Measurements from ENCODE around the gene NELL1. TPM values are rescaled to one million over a fixed set of nuclear protein-coding genes. Genes with fewer than 3 reads are reported as not detected.

NELL1 gene
- total and polyA plus RNA-seq, 2 donors (not counting 1 experiment from before 2014, with no cell fraction given) = not detected

GRCh38 chr11:21405422-21405821 is 736.0 kb downstream of the NELL1 start:
- H4K20me1 ChIP-seq (ENCODE audit: control insufficient read depth, extremely low read depth, insufficient read depth, low read length) = no peaks in the 10 kb centered on the region
- no peak for DNase-seq (ENCODE audit: low read depth in 2 of 2)

GRCh38 chr11:21410513-21410912 is 741.1 kb downstream of the NELL1 start:
- no peaks in the 10 kb centered on the region for H3K36me3 ChIP-seq (ENCODE audit: control insufficient read depth, insufficient read depth, low read length)
- H3K27me3 ChIP-seq (ENCODE audit: control insufficient read depth, insufficient read depth, low read length) = no peaks in the 10 kb centered on the region
- no peak overlapping the region for H3K4me3 ChIP-seq (replicated peaks in 1 of 4; ENCODE audit: control extremely low read depth in 1 of 4, insufficient read depth in 1 of 4, low read depth in 3 of 4, low read length in 4 of 4)
- no peaks in the 10 kb centered on the region for H4K20me1 ChIP-seq (ENCODE audit: control insufficient read depth, extremely low read depth, insufficient read depth, low read length)
- no peaks in the 10 kb centered on the region for H3K4me1 ChIP-seq (ENCODE audit: control insufficient read depth, extremely low read depth, insufficient read depth, low read length)
- TF ChIP-seq CTCF (conservative IDR thresholded peaks at IDR 0.05 in 1 of 2, IDR thresholded peaks at IDR 0.05 in 1 of 2; ENCODE audit: low read depth in 1 of 2, low read length in 2 of 2) = no peak
- no peak for TF ChIP-seq EZH2 (IDR thresholded peaks at IDR 0.05; ENCODE audit: low read length, missing control alignments)
- H3K9ac ChIP-seq (ENCODE audit: insufficient read depth, low read length) = no peak overlapping the region
- H3K9me3 ChIP-seq (ENCODE audit: control insufficient read depth, insufficient read depth, low read depth, low read length) = no peaks in the 10 kb centered on the region
- H3K27ac ChIP-seq (ENCODE audit: insufficient read depth, low read length) = no peak overlapping the region
- no peak overlapping the region for H3K4me2 ChIP-seq (ENCODE audit: extremely low read depth, insufficient read depth, low read length)
- H3K79me2 ChIP-seq (ENCODE audit: control insufficient read depth, insufficient read depth, low read length) = no peaks in the 10 kb centered on the region
- no peak overlapping the region for H2AFZ ChIP-seq (ENCODE audit: low read length)
- DNase-seq (ENCODE audit: low read depth in 2 of 2) = no peak

More at GRCh38 chr11:21405422-21405821, 736.0 kb downstream of the NELL1 start:
- no peak overlapping the region for H3K4me2 ChIP-seq (ENCODE audit: extremely low read depth, insufficient read depth, low read length)
- H3K27ac ChIP-seq (ENCODE audit: insufficient read depth, low read length) = no peak overlapping the region
- H3K27me3 ChIP-seq (ENCODE audit: control insufficient read depth, insufficient read depth, low read length) = no peaks in the 10 kb centered on the region
- no peaks in the 10 kb centered on the region for H3K79me2 ChIP-seq (ENCODE audit: control insufficient read depth, insufficient read depth, low read length)
- H2AFZ ChIP-seq (ENCODE audit: low read length) = no peak overlapping the region
- H3K9ac ChIP-seq (ENCODE audit: insufficient read depth, low read length) = no peak overlapping the region
- no peaks in the 10 kb centered on the region for H3K4me1 ChIP-seq (ENCODE audit: control insufficient read depth, extremely low read depth, insufficient read depth, low read length)
- H3K9me3 ChIP-seq (ENCODE audit: control insufficient read depth, insufficient read depth, low read depth, low read length) = no peaks in the 10 kb centered on the region
- no peak for TF ChIP-seq EZH2 (IDR thresholded peaks at IDR 0.05; ENCODE audit: low read length, missing control alignments)
- TF ChIP-seq CTCF (conservative IDR thresholded peaks at IDR 0.05 in 1 of 2, IDR thresholded peaks at IDR 0.05 in 1 of 2; ENCODE audit: low read depth in 1 of 2, low read length in 2 of 2) = no peak
- H3K36me3 ChIP-seq (ENCODE audit: control insufficient read depth, insufficient read depth, low read length) = no peaks in the 10 kb centered on the region
- H3K4me3 ChIP-seq (replicated peaks in 1 of 4; ENCODE audit: control extremely low read depth in 1 of 4, insufficient read depth in 1 of 4, low read depth in 3 of 4, low read length in 4 of 4) = no peak overlapping the region

GRCh38 chr11:21411104-21411503 is 741.7 kb downstream of the NELL1 start:
- Histone ChIP-seq H3K27me3 (ENCODE audit: control insufficient read depth, insufficient read depth, low read length) (no peaks in the 10 kb centered on the region), H2AFZ (ENCODE audit: low read length) (no peak overlapping the region), H4K20me1 (ENCODE audit: control insufficient read depth, extremely low read depth, insufficient read depth, low read length) (no peaks in the 10 kb centered on the region), H3K4me1 (ENCODE audit: control insufficient read depth, extremely low read depth, insufficient read depth, low read length) (no peaks in the 10 kb centered on the region), H3K9me3 (ENCODE audit: control insufficient read depth, insufficient read depth, low read depth, low read length) (no peaks in the 10 kb centered on the region), H3K9ac (ENCODE audit: insufficient read depth, low read length) (no peak overlapping the region), H3K4me2 (ENCODE audit: extremely low read depth, insufficient read depth, low read length) (no peak overlapping the region), H3K4me3 (replicated peaks in 1 of 4; ENCODE audit: control extremely low read depth in 1 of 4, insufficient read depth in 1 of 4, low read depth in 3 of 4, low read length in 4 of 4) (no peak overlapping the region), H3K79me2 (ENCODE audit: control insufficient read depth, insufficient read depth, low read length) (no peaks in the 10 kb centered on the region), H3K27ac (ENCODE audit: insufficient read depth, low read length) (no peak overlapping the region), H3K36me3 (ENCODE audit: control insufficient read depth, insufficient read depth, low read length) (no peaks in the 10 kb centered on the region)
- no peak for DNase-seq (ENCODE audit: low read depth in 2 of 2)
- TF ChIP-seq EZH2 (IDR thresholded peaks at IDR 0.05; ENCODE audit: low read length, missing control alignments) = no peak
- TF ChIP-seq CTCF (conservative IDR thresholded peaks at IDR 0.05 in 1 of 2, IDR thresholded peaks at IDR 0.05 in 1 of 2; ENCODE audit: low read depth in 1 of 2, low read length in 2 of 2) = no peak
